HepG2 (cell line): ENCODE results near the gene FAM20C. TPM values are rescaled to one million over a fixed set of nuclear protein-coding genes. Genes with fewer than 3 reads are reported as not detected.
"Not testable (repeated sequence)": the region's sequence is repeated elsewhere in the genome, so short reads cannot be mapped to it uniquely, and the experiment has no call there.

Source experiments
- ATAC-seq: fragments of 200-7000 bp; cut with Tn5 transposase; 3 replicates; pipeline ENCODE4 v1.9.1; 2020; ENCODE audit warnings: mild to moderate bottlenecking, moderate library complexity
- BruUV-seq: library from RNA; stranded (reverse); fragments of 400-500 nt; replicated peaks from 2 replicates; lab custom pipeline; 2021; lab: Mats Ljungman, UMichigan
- CTCF ChIA-PET: fragments of 300-600 bp; formaldehyde crosslinking; extraction: SDS; loops from one replicate; lab custom pipeline; 2021; ENCODE audit warnings: low total read pairs, inconsistent platforms, low intra/inter-chr PET ratio; lab: Yijun Ruan, JAX
- POLR2A ChIA-PET: fragments of 350-600 bp; sonication (Branson Sonifier 250); formaldehyde crosslinking; loops from one replicate; lab custom pipeline; 2020; ENCODE audit warnings: antibody characterized with exemption, inconsistent platforms; lab: Yijun Ruan, JAX
- DNase-seq: peaks from one replicate; pipeline ENCODE4 v3.0.0-alpha.2; 2015; ENCODE audit warnings: low spot score
- FAIRE-seq: peaks from 3 replicates; lab custom pipeline; 2011; peaks lifted over from hg19 to GRCh38; lab: Jason Lieb, UNC
- H2AFZ ChIP-seq: one replicate; pipeline ENCODE4 v1.6.1; 2011; ENCODE audit warnings: low read length, inconsistent platforms
- H3K27ac ChIP-seq: fragments of 300-600 bp; 3 replicates; pipeline ENCODE4 v1.8.0; 2011; ENCODE audit warnings: mixed run types, mild to moderate bottlenecking, mixed read lengths, low read length, inconsistent platforms; ENCODE audit not compliant: insufficient read depth; ENCODE audit errors: extremely low read length
- H3K27me3 ChIP-seq, 2 experiments: fragments of 200-600 bp in 1 of 2; 2 replicates in 1 of 2; 3 replicates in 1 of 2; pipeline versions ENCODE4 v1.6.0 to v1.8.0; 2011; ENCODE audit warnings: low read length in 2 of 2, mild to moderate bottlenecking in 2 of 2, moderate library complexity in 2 of 2, inconsistent platforms in 1 of 2; ENCODE audit not compliant: insufficient read depth in 2 of 2, control insufficient read depth in 1 of 2
- H3K36me3 ChIP-seq, 2 experiments: fragments of 200-600 bp in 1 of 2; replicated peaks in 1 of 2; 2 replicates in 1 of 2; 3 replicates in 1 of 2; pipeline versions ENCODE4 v1.5.1 to v1.8.0; 2011; ENCODE audit warnings: low read length in 2 of 2, inconsistent platforms in 1 of 2; ENCODE audit not compliant: insufficient read depth in 2 of 2, control insufficient read depth in 1 of 2
- H3K4me1 ChIP-seq: 2 replicates; pipeline ENCODE4 v1.5.1; 2012; ENCODE audit warnings: low read length, inconsistent platforms; ENCODE audit not compliant: insufficient read depth
- H3K4me2 ChIP-seq: 2 replicates; pipeline ENCODE4 v1.6.0; 2011; ENCODE audit warnings: low read depth, low read length, inconsistent platforms
- H3K4me3 ChIP-seq, 3 experiments: fragments of 200-600 bp in 1 of 3; sonication (generic), shearing (Covaris generic) in 1 of 3; replicated peaks in 1 of 3; 2 replicates each; pipeline ENCODE4 v1.5.1; 2011 to 2016; ENCODE audit warnings: low read length in 3 of 3, inconsistent platforms in 2 of 3, low read depth in 2 of 3, mild to moderate bottlenecking in 2 of 3, control low read depth in 1 of 3, mixed read lengths in 1 of 3; ENCODE audit not compliant: insufficient read depth in 1 of 3
- H3K79me2 ChIP-seq: one replicate; pipeline ENCODE4 v1.6.1; 2011; ENCODE audit warnings: low read length, inconsistent platforms; ENCODE audit not compliant: insufficient read depth
- H3K9ac ChIP-seq: 2 replicates; pipeline ENCODE4 v1.6.0; 2011; ENCODE audit warnings: mild to moderate bottlenecking, low read depth, low read length, inconsistent platforms; ENCODE audit not compliant: insufficient read depth
- H3K9me3 ChIP-seq: 2 replicates; pipeline ENCODE4 v1.5.1; 2012; ENCODE audit warnings: mild to moderate bottlenecking, low read length
- H4K20me1 ChIP-seq: 2 replicates; pipeline ENCODE4 v1.6.0; 2011; ENCODE audit warnings: inconsistent platforms, mild to moderate bottlenecking, low read length, moderate library complexity; ENCODE audit not compliant: insufficient read depth
- HNRNPL ChIP-seq: fragments of 200-400 bp; formaldehyde crosslinking; IDR thresholded peaks from 2 replicates; pipeline ENCODE4 v1.6.1; 2017; ENCODE audit warnings: mild to moderate bottlenecking, low read depth, low read length
- WGBS: methylation state at CpG from one replicate; pipeline ENCODE4 v1.1.6; 2017; ENCODE audit warnings: low lambda C conversion rate; 5-methylcytosine and 5-hydroxymethylcytosine counted together
- in situ Hi-C: cut with HindIII; loops from 2 replicates; pipeline ENCODE4 v1.10.0; 2017; ENCODE audit warnings: low pct_unique_long_range_greater_than_20kb; ENCODE audit not compliant: extremely low pct_ligation_motif_present
- intact Hi-C: fragments of 100-400 bp; cut with micrococcal nuclease; formaldehyde crosslinking; loops from one replicate; pipeline ENCODE4 v1.10.0; 2022; ENCODE audit not compliant: unreplicated experiment
- polyA plus RNA-seq, 8 experiments: library from polyadenylated mRNA; depleted of rRNA in 3 of 8; stranded (reverse) in 7 of 8; unstranded in 1 of 8; fragments of >200 nt; fragmentation: Illumina TruSeq in 4 of 8; extraction: Trizol in 4 of 8; gene quantifications; 2 replicates each; pipeline versions ENCODE4 v1.2.1 to v1.2.3, GENCODE V29; 2011 to 2016; ENCODE audit warnings: low read depth in 4 of 8, missing spikeins in 1 of 8, mixed read lengths in 1 of 8; ENCODE audit not compliant: insufficient read depth in 1 of 8
- total RNA-seq, 5 experiments: library from RNA; depleted of rRNA; stranded (reverse); fragments of >200 nt; fragmentation: Illumina TruSeq; extraction: Trizol; gene quantifications; 2 replicates each; pipeline ENCODE4 v1.2.3, GENCODE V29; 2016; ENCODE audit warnings: low read depth in 1 of 5

The FAM20C gene
- total and polyA plus RNA-seq, 2 of the 13 experiments (the other 11 are each of a cell fraction or from before 2014, with no cell fraction given): 11.9 to 19.9 TPM

DNA sequence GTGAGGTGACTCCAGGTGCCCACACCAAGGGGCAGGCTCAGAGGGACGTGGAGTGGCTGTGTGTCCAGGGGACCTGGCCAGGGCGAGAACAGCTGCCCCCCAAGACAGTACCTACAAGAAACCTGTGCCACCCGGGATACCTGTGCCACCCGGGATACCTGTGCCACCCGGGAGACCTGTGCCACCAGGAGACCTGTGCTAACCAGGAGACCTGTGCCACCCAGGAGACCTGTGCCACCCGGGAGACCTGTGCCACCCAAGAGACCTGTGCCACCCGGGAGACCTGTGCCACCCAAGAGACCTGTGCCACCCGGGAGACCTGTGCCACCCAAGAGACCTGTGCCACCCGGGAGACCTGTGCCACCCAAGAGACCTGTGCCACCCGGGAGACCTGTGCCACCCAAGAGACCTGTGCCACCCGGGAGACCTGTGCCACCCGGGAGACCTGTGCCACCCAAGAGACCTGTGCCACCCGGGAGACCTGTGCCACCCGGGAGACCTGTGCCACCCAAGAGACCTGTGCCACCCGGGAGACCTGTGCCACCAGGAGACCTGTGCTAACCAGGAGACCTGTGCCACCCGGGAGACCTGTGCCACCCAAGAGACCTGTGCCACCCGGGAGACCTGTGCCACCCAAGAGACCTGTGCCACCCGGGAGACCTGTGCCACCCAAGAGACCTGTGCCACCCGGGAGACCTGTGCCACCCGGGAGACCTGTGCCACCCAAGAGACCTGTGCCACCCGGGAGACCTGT is 50.6 kb downstream of the FAM20C start:
- H3K9me3 ChIP-seq, H3K27me3 ChIP-seq, H3K9ac ChIP-seq, H4K20me1 ChIP-seq, FAIRE-seq, H3K4me1 ChIP-seq, H3K4me3 ChIP-seq, BruUV-seq, intact Hi-C loops, H3K79me2 ChIP-seq: not testable (repeated sequence)
- WGBS: 100% methylated on average over 1 of the region's 21 CpGs
- TF ChIP-seq HNRNPL: peak; percentile 99
- TF ChIP-seq, all 625 proteins: peak for 1; not testable (repeated sequence) for 624
- H3K27ac ChIP-seq, CTCF ChIA-PET, in situ Hi-C loops, H2AFZ ChIP-seq, POLR2A ChIA-PET, DNase-seq, ATAC-seq, H3K4me2 ChIP-seq: not testable (repeated sequence)
- H3K36me3 ChIP-seq: peaks cover 13 to 40% of the 10 kb centered on the region in 2 experiments; a peak in 4 of 5 replicates

DNA sequence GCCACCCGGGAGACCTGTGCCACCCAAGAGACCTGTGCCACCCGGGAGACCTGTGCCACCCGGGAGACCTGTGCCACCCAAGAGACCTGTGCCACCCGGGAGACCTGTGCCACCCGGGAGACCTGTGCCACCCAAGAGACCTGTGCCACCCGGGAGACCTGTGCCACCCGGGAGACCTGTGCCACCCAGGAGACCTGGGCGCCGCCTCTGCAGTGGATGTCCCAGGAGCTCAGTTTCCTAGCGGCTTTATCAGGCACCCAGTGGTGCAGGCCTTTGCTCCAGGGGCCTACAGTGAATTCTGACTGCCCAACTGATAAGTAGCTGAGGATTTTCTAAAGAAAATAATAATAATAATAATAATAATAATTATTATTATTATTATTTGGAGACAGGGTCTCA is 51.2 kb downstream of the FAM20C start:
- H3K27ac ChIP-seq, H4K20me1 ChIP-seq, intact Hi-C loops, H3K4me3 ChIP-seq, H3K79me2 ChIP-seq, H3K9ac ChIP-seq, DNase-seq, BruUV-seq, CTCF ChIA-PET, H3K9me3 ChIP-seq, H3K4me1 ChIP-seq, FAIRE-seq, H3K4me2 ChIP-seq, H2AFZ ChIP-seq, ATAC-seq, POLR2A ChIA-PET, H3K27me3 ChIP-seq, in situ Hi-C loops: not testable (repeated sequence)
- peak; percentile 95 for TF ChIP-seq HNRNPL
- H3K36me3 ChIP-seq: peaks cover 14 to 41% of the 10 kb centered on the region in 2 experiments; a peak in 4 of 5 replicates
- 100% methylated on average over 3 of the region's 10 CpGs for WGBS
